K562 (cell line): Measurements from ENCODE around the gene RBM19. TPM values are rescaled to one million over a fixed set of nuclear protein-coding genes. Genes with fewer than 3 reads are reported as not detected.

Experiments
- ATAC-seq: fragments of 200-7000 bp; cut with Tn5 transposase; 3 replicates; pipeline ENCODE4 v1.9.1; 2020; ENCODE audit warnings: moderate library complexity
- BruUV-seq: library from RNA; stranded (reverse); fragments of 400-500 nt; replicated peaks from 2 replicates; lab custom pipeline; 2021; lab: Mats Ljungman, UMichigan
- CTCF ChIA-PET: fragments of 300-600 bp; formaldehyde crosslinking; extraction: SDS; loops from one replicate; lab custom pipeline; 2021; ENCODE audit warnings: low intra/inter-chr PET ratio; lab: Yijun Ruan, JAX
- POLR2A ChIA-PET: fragments of 300-600, 350-650 bp; sonication (Branson Sonifier 250); formaldehyde crosslinking; extraction: SDS; loops from one replicate; lab custom pipeline; 2021; ENCODE audit warnings: antibody characterized with exemption, inconsistent platforms; lab: Yijun Ruan, JAX
- DNase-seq, 4 experiments: peaks; one replicate each; pipeline versions ENCODE4 v3.0.0 to v3.0.0-alpha.2; 2011 to 2018; ENCODE audit warnings: low spot score in 3 of 4, mixed read lengths in 3 of 4; ENCODE audit errors: extremely low read depth in 1 of 4
- FAIRE-seq: peaks from 2 replicates; lab custom pipeline; 2011; peaks lifted over from hg19 to GRCh38; lab: Jason Lieb, UNC
- H2AFZ ChIP-seq: 2 replicates; pipeline ENCODE4 v1.6.0; 2011; ENCODE audit warnings: low read depth, low read length, control low read depth, inconsistent platforms
- H3K27ac ChIP-seq: fragments of 200-600 bp; 3 replicates; pipeline ENCODE4 v1.8.0; 2011; ENCODE audit warnings: low read depth, mild to moderate bottlenecking, control low read depth, inconsistent platforms, low read length, moderate library complexity, mixed read lengths; ENCODE audit errors: extremely low read depth
- H3K27me3 ChIP-seq, 2 experiments: fragments of 300-600 bp in 1 of 2; 2 replicates in 1 of 2; 3 replicates in 1 of 2; pipeline versions ENCODE4 v1.6.0 to v1.8.0; 2011; ENCODE audit warnings: inconsistent platforms in 2 of 2, low read length in 2 of 2, mild to moderate bottlenecking in 1 of 2, mixed read lengths in 1 of 2, moderate library complexity in 1 of 2; ENCODE audit not compliant: control insufficient read depth in 2 of 2, insufficient read depth in 2 of 2
- H3K36me3 ChIP-seq: fragments of 300-600 bp; 3 replicates; pipeline ENCODE4 v1.8.0; 2011; ENCODE audit warnings: mild to moderate bottlenecking, low read length, inconsistent platforms; ENCODE audit not compliant: control insufficient read depth, insufficient read depth
- H3K4me1 ChIP-seq, 2 experiments: fragments of 200-600 bp in 1 of 2; replicated peaks in 1 of 2; 2 replicates in 1 of 2; 3 replicates in 1 of 2; pipeline versions ENCODE4 v1.5.1 to v1.8.0; 2011; ENCODE audit warnings: inconsistent platforms in 2 of 2, low read length in 2 of 2, mild to moderate bottlenecking in 1 of 2, mixed read lengths in 1 of 2, moderate library complexity in 1 of 2; ENCODE audit not compliant: control insufficient read depth in 2 of 2, insufficient read depth in 2 of 2
- H3K4me2 ChIP-seq: 2 replicates; pipeline ENCODE4 v1.6.1; 2011; ENCODE audit warnings: low read length, control low read depth, inconsistent platforms, mixed read lengths; ENCODE audit not compliant: insufficient read depth
- H3K4me3 ChIP-seq: fragments of 200-600 bp; sonication (generic), shearing (Covaris generic); 2 replicates; pipeline ENCODE4 v1.5.1; 2016; ENCODE audit warnings: control low read depth, inconsistent platforms
- H3K79me2 ChIP-seq: fragments of 200-600 bp; 3 replicates; pipeline ENCODE4 v1.8.0; 2011; ENCODE audit warnings: low read length, inconsistent platforms; ENCODE audit not compliant: control insufficient read depth, insufficient read depth
- H3K9ac ChIP-seq, 2 experiments: 2 replicates each; pipeline versions ENCODE4 v1.6.0 to v1.6.1; 2011; ENCODE audit warnings: low read depth in 2 of 2, low read length in 2 of 2, control low read depth in 1 of 2, inconsistent platforms in 1 of 2, mild to moderate bottlenecking in 1 of 2, mixed read lengths in 1 of 2; ENCODE audit not compliant: insufficient read depth in 1 of 2
- H3K9me1 ChIP-seq: one replicate; pipeline ENCODE4 v1.6.0; 2011; ENCODE audit warnings: inconsistent platforms, mild to moderate bottlenecking, low read length, moderate library complexity; ENCODE audit not compliant: control insufficient read depth, insufficient read depth
- H3K9me3 ChIP-seq: replicated peaks from 2 replicates; pipeline ENCODE4 v1.5.1; 2011; ENCODE audit warnings: low read depth, low read length, inconsistent platforms; ENCODE audit not compliant: control insufficient read depth, insufficient read depth
- H4K20me1 ChIP-seq: replicated peaks from 2 replicates; pipeline ENCODE4 v1.6.1; 2011; ENCODE audit warnings: low read length, inconsistent platforms, mixed read lengths; ENCODE audit not compliant: control insufficient read depth, insufficient read depth
- CBX3 ChIP-seq, 2 experiments: IDR thresholded peaks; 1 replicate in 1 of 2; 2 replicates in 1 of 2; pipeline ENCODE4 v1.6.1; 2012; ENCODE audit warnings: inconsistent platforms in 2 of 2, low read length in 2 of 2, borderline replicate concordance in 1 of 2, control low read depth in 1 of 2
- CEBPB ChIP-seq: fragments of 450-650 bp; IDR thresholded peaks from 2 replicates; pipeline ENCODE4 v1.6.1; 2016; ENCODE audit warnings: missing genetic modification characterization, missing compliant biosample characterization
- CTCF ChIP-seq, 3 experiments: IDR thresholded peaks in 2 of 3; conservative IDR thresholded peaks in 1 of 3; 2 replicates each; pipeline ENCODE4 v1.5.1; 2011 to 2012; ENCODE audit warnings: low read length in 3 of 3, mild to moderate bottlenecking in 3 of 3, control low read depth in 2 of 3, improper control_type of control experiment in 1 of 3, inconsistent platforms in 1 of 3, low read depth in 1 of 3, mixed read lengths in 1 of 3, moderate library complexity in 1 of 3; ENCODE audit not compliant: insufficient read depth in 2 of 3
- DACH1 ChIP-seq: fragments of 450-650 bp; IDR thresholded peaks from 2 replicates; pipeline ENCODE4 v1.6.1; 2018; ENCODE audit not compliant: partially characterized antibody
- ETS2 ChIP-seq: IDR thresholded peaks from 2 replicates; pipeline ENCODE4 v1.6.1; 2016; ENCODE audit warnings: borderline replicate concordance, missing genetic modification characterization, mild to moderate bottlenecking, moderate library complexity, missing compliant biosample characterization; ENCODE audit not compliant: poor library complexity, severe bottlenecking
- HIVEP1 ChIP-seq: fragments of 250-450 bp; sonication (Bioruptor Pico); IDR thresholded peaks from 2 replicates; pipeline ENCODE4 v1.4.0; 2020; ENCODE audit warnings: mild to moderate bottlenecking
- MAFG ChIP-seq: fragments of 450-650 bp; conservative IDR thresholded peaks from 2 replicates; pipeline ENCODE4 v1.6.1; 2016; ENCODE audit warnings: missing genetic modification characterization, missing compliant biosample characterization
- NCOA2 ChIP-seq, 2 experiments: fragments of 450-650 bp; IDR thresholded peaks; 2 replicates each; pipeline ENCODE4 v1.6.1; 2018; ENCODE audit warnings: mild to moderate bottlenecking in 2 of 2, moderate library complexity in 1 of 2; ENCODE audit not compliant: partially characterized antibody in 2 of 2
- PTRF ChIP-seq: fragments of 450-650 bp; IDR thresholded peaks from 2 replicates; pipeline ENCODE4 v1.6.1; 2016; ENCODE audit warnings: mild to moderate bottlenecking, missing genetic modification characterization, missing compliant biosample characterization
- RBM39 ChIP-seq: fragments of 200-400 bp; formaldehyde crosslinking; optimal IDR thresholded peaks from 2 replicates; pipeline ENCODE3; 2018; ENCODE audit warnings: low read depth, low read length
- RHOXF2B ChIP-seq: fragments of 250-450 bp; sonication (Bioruptor Pico); conservative IDR thresholded peaks from 2 replicates; pipeline ENCODE4 v1.5.1; 2021
- SETDB1 ChIP-seq: IDR thresholded peaks from one replicate; pipeline ENCODE4 v1.6.1; 2012; ENCODE audit warnings: low read length, control low read depth, inconsistent platforms
- TBL1XR1 ChIP-seq, 2 experiments: IDR thresholded peaks; 2 replicates each; pipeline ENCODE4 v1.6.1; 2012; ENCODE audit warnings: improper control_type of control experiment in 2 of 2, low read length in 2 of 2, mild to moderate bottlenecking in 1 of 2
- TOE1 ChIP-seq, 2 experiments: fragments of 450-650 bp in 1 of 2; sonication (generic) in 1 of 2; formaldehyde crosslinking in 1 of 2; IDR thresholded peaks; 2 replicates each; pipeline versions ENCODE4 v1.7.1 to v1.8.0; 2016 to 2022; ENCODE audit warnings: borderline replicate concordance in 2 of 2, mild to moderate bottlenecking in 2 of 2, antibody characterized with exemption in 1 of 2, inconsistent platforms in 1 of 2, low read depth in 1 of 2, missing genetic modification reagents in 1 of 2, moderate library complexity in 1 of 2
- ZNF408 ChIP-seq: fragments of 250-450 bp; sonication (Bioruptor Pico); IDR thresholded peaks from 2 replicates; pipeline ENCODE4 v1.4.0; 2020; ENCODE audit warnings: low read depth, mild to moderate bottlenecking, moderate library complexity
- WGBS: fragments of 100-300 bp; shearing (Covaris generic); methylation state at CpG from one replicate; pipeline ENCODE4 v1.1.6; 2016; ENCODE audit warnings: low coverage, mixed read lengths; ENCODE audit not compliant: insufficient coverage; ENCODE audit errors: missing lambda C conversion rate; 5-methylcytosine and 5-hydroxymethylcytosine counted together
- in situ Hi-C: fragments of 300-500 bp; cut with MboI; formaldehyde crosslinking; loops from 4 replicates; pipeline ENCODE4 v1.15.0; 2018; ENCODE audit warnings: inconsistent platforms, mixed read lengths
- intact Hi-C: fragments of 100-400 bp; cut with micrococcal nuclease; formaldehyde crosslinking; loops from 2 replicates; pipeline ENCODE4 v1.14.2; 2022
- polyA plus RNA-seq, 8 experiments: library from polyadenylated mRNA; depleted of rRNA in 4 of 8; stranded (reverse) in 5 of 8; unstranded in 3 of 8; fragments of >200 nt; fragmentation: Nextera tagmentation in 2 of 8; fragmentation: Illumina TruSeq in 1 of 8; extraction: Ambion mirVana in 2 of 8; extraction: Trizol in 1 of 8; gene quantifications; 2 replicates each; pipeline versions ENCODE4 v1.2.1 to v1.2.3, GENCODE V29; 2011 to 2014; ENCODE audit warnings: inconsistent platforms in 1 of 8, missing spikeins in 1 of 8
- total RNA-seq, 7 experiments: library from RNA; depleted of rRNA in 6 of 7; stranded (reverse); fragments of >200 nt in 6 of 7; fragmentation: Illumina TruSeq in 2 of 7; extraction: Trizol in 2 of 7; gene quantifications; 2 replicates each; pipeline versions ENCODE4 v1.2.1 to v1.2.3, GENCODE V29; 2011 to 2021; ENCODE audit warnings: low replicate concordance in 1 of 7
- TF ChIP-seq, protein P1 (sequence below): fragments of 250-450 bp; sonication (Bioruptor Pico); IDR thresholded peaks from 2 replicates; pipeline ENCODE4 v1.8.0; 2021; ENCODE audit warnings: moderate library complexity, mild to moderate bottlenecking, inconsistent platforms

Gene RBM19
- total and polyA plus RNA-seq, 9 of the 15 experiments (the other 6 are each of a cell fraction or from before 2014, with no cell fraction given) = 16.0 to 58.4 (median 37.9) TPM

- TF ChIP-seq TBL1XR1 (IDR thresholded peaks at IDR 0.05; ENCODE audit: low read length in 2 of 2) (no peak), TOE1 (IDR thresholded peaks at IDR 0.05; ENCODE audit: borderline replicate concordance) (0 out of 2 replicates have a peak, but pooled peaks have one; percentile 38), TOE1 (CRISPR knock-in tag; IDR thresholded peaks at IDR 0.05; ENCODE audit: borderline replicate concordance, low read depth) (no peak), MAFG (tag) (no peak), HIVEP1 (CRISPR knock-in tag) (no peak), ETS2 (tag) (no peak)
- TF ChIP-seq, protein P1, sequence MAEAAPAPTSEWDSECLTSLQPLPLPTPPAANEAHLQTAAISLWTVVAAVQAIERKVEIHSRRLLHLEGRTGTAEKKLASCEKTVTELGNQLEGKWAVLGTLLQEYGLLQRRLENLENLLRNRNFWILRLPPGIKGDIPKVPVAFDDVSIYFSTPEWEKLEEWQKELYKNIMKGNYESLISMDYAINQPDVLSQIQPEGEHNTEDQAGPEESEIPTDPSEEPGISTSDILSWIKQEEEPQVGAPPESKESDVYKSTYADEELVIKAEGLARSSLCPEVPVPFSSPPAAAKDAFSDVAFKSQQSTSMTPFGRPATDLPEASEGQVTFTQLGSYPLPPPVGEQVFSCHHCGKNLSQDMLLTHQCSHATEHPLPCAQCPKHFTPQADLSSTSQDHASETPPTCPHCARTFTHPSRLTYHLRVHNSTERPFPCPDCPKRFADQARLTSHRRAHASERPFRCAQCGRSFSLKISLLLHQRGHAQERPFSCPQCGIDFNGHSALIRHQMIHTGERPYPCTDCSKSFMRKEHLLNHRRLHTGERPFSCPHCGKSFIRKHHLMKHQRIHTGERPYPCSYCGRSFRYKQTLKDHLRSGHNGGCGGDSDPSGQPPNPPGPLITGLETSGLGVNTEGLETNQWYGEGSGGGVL (CRISPR knock-in tag) = no peak
Measured at GRCh38 chr12:113788020-113788856, 177.9 kb downstream of the RBM19 start (continued).

- peaks cover 4 to 7% of the 10 kb centered on the region in 2 experiments; a peak in 3 of 5 replicates for H3K4me1 ChIP-seq
- no TSS peak for BruUV-seq
- in situ Hi-C loops (no loop called here), intact Hi-C loops (loop anchor here (1.0 kb wide), 1 partner anchor 126 kb away; no protein-coding TSS in a partner anchor)
- H3K9me1 ChIP-seq = no peaks in the 10 kb centered on the region
- H2AFZ ChIP-seq = no peak overlapping the region
- H3K9me3 ChIP-seq = no peaks in the 10 kb centered on the region
- no peak for FAIRE-seq
- no peak for DNase-seq
- H3K36me3 ChIP-seq = no peaks in the 10 kb centered on the region
- ChIA-PET POLR2A (no interaction called here), CTCF (no interaction called here)
- H3K9ac ChIP-seq = no peak overlapping the region
- no peaks in the 10 kb centered on the region for H3K27me3 ChIP-seq
- peak; percentile 62 for ATAC-seq
- H3K4me2 ChIP-seq = no peak overlapping the region
- WGBS = 21% methylated on average over 2 of the region's 2 CpGs
- no peak overlapping the region for H3K4me3 ChIP-seq
- no peaks in the 10 kb centered on the region for H4K20me1 ChIP-seq
- no peaks in the 10 kb centered on the region for H3K79me2 ChIP-seq
- no peak overlapping the region for H3K27ac ChIP-seq
- TF ChIP-seq ZNF408 (no peak), CTCF (IDR thresholded peaks at IDR 0.05 in 2 of 3, conservative IDR thresholded peaks at IDR 0.05 in 1 of 3; ENCODE audit: insufficient read depth in 2 of 3, low read depth in 1 of 3, low read length in 3 of 3) (peak; percentile 26 to 48 (median 34); a peak in 4 of 6 replicates), CBX3 (IDR thresholded peaks at IDR 0.05; ENCODE audit: borderline replicate concordance in 1 of 2, low read length in 2 of 2) (0 out of 3 replicates have a peak, but pooled peaks of 1 of the 2 experiments have one; percentile 27), DACH1 (no peak), PTRF (no peak), CEBPB (tag) (no peak), RHOXF2B (no peak), SETDB1 (no peak), NCOA2 (IDR thresholded peaks at IDR 0.05; ENCODE audit: partially characterized antibody in 2 of 2) (no peak), RBM39 (no peak)
Measured at GRCh38 chr12:113786107-113786506, 180.0 kb downstream of the RBM19 start.
